WTC11 (cell line): ENCODE results near the gene IGFBP7. TPM values are rescaled to one million over a fixed set of nuclear protein-coding genes. Genes with fewer than 3 reads are reported as not detected.

Experiments used
- ATAC-seq: fragments of 200-7000 bp; cut with Tn5 transposase; 2 replicates; pipeline ENCODE4 v1.10.0; 2021; ENCODE audit warnings: mild to moderate bottlenecking, moderate library complexity
- CTCF ChIA-PET: fragments of 300-600 bp; sonication (Branson Sonifier 250); formaldehyde crosslinking; loops from one replicate; lab custom pipeline; 2021; ENCODE audit warnings: antibody characterized with exemption; lab: Charles Lee
- POLR2A ChIA-PET: fragments of 350-600 bp; sonication (Branson Sonifier 250); formaldehyde crosslinking; loops from one replicate; lab custom pipeline; 2021; ENCODE audit warnings: antibody characterized with exemption; lab: Charles Lee
- DNase-seq: peaks from one replicate; pipeline ENCODE4 v3.0.0; 2021; ENCODE audit warnings: low spot score
- H3K27ac Mint-ChIP-seq: 2 replicates; pipeline ENCODE4 v1.8.0; 2021; ENCODE audit warnings: mixed read lengths
- H3K27me3 Mint-ChIP-seq: 2 replicates; pipeline ENCODE4 v1.8.0; 2021; ENCODE audit warnings: low read depth, mild to moderate bottlenecking, moderate library complexity, mixed read lengths
- H3K36me3 Mint-ChIP-seq: 2 replicates; pipeline ENCODE4 v1.8.0; 2021; ENCODE audit warnings: mixed read lengths
- H3K4me1 Mint-ChIP-seq: 2 replicates; pipeline ENCODE4 v1.8.0; 2022; ENCODE audit warnings: mixed read lengths
- H3K4me3 Mint-ChIP-seq: 2 replicates; pipeline ENCODE4 v1.8.0; 2021; ENCODE audit warnings: mild to moderate bottlenecking, moderate library complexity, mixed read lengths
- H3K9me3 Mint-ChIP-seq: 2 replicates; pipeline ENCODE4 v1.8.0; 2021; ENCODE audit warnings: mixed read lengths
- AR ChIP-seq: fragments of 250-450 bp; sonication (Bioruptor Pico); IDR thresholded peaks from 2 replicates; pipeline ENCODE4 v1.9.0; 2021; ENCODE audit warnings: mild to moderate bottlenecking
- EMX1 ChIP-seq: fragments of 250-450 bp; sonication (Bioruptor Pico); IDR thresholded peaks from 2 replicates; pipeline ENCODE4 v1.8.0; 2021; ENCODE audit warnings: mild to moderate bottlenecking
- ETV6 ChIP-seq: sonication (generic); formaldehyde crosslinking; IDR thresholded peaks from 2 replicates; pipeline ENCODE4 v1.8.1; 2022; ENCODE audit warnings: mild to moderate bottlenecking, missing genetic modification reagents
- GABPB1 ChIP-seq: sonication (generic); formaldehyde crosslinking; IDR thresholded peaks from 2 replicates; pipeline ENCODE4 v1.8.1; 2023; ENCODE audit warnings: mild to moderate bottlenecking, missing genetic modification reagents
- GTF2I ChIP-seq: fragments of 250-450 bp; sonication (Bioruptor Pico); conservative IDR thresholded peaks from 2 replicates; pipeline ENCODE4 v1.4.0; 2021; ENCODE audit warnings: mild to moderate bottlenecking
- NFYB ChIP-seq: sonication (generic); formaldehyde crosslinking; conservative IDR thresholded peaks from 2 replicates; pipeline ENCODE4 v1.8.0; 2022; ENCODE audit warnings: low read depth, missing genetic modification reagents
- NR1H2 ChIP-seq: sonication (generic); formaldehyde crosslinking; IDR thresholded peaks from 2 replicates; pipeline ENCODE4 v1.9.0; 2021; ENCODE audit warnings: mild to moderate bottlenecking, moderate library complexity, missing genetic modification reagents
- OVOL2 ChIP-seq: fragments of 250-450 bp; sonication (Bioruptor Pico); IDR thresholded peaks from 2 replicates; pipeline ENCODE4 v1.9.0; 2021; ENCODE audit warnings: mild to moderate bottlenecking, borderline replicate concordance
- SMAD3 ChIP-seq: sonication (generic); formaldehyde crosslinking; IDR thresholded peaks from 2 replicates; pipeline ENCODE4 v1.8.0; 2022; ENCODE audit warnings: missing genetic modification reagents, mild to moderate bottlenecking, borderline replicate concordance
- SOX15 ChIP-seq: fragments of 250-450 bp; sonication (Bioruptor Pico); IDR thresholded peaks from 2 replicates; pipeline ENCODE4 v1.9.0; 2021; ENCODE audit warnings: mild to moderate bottlenecking
- TEAD1 ChIP-seq: sonication (generic); formaldehyde crosslinking; IDR thresholded peaks from 2 replicates; pipeline ENCODE4 v1.8.0; 2022; ENCODE audit warnings: mild to moderate bottlenecking, missing genetic modification reagents
- TEAD4 ChIP-seq: sonication (generic); formaldehyde crosslinking; IDR thresholded peaks from 2 replicates; pipeline ENCODE4 v1.8.0; 2022; ENCODE audit warnings: mild to moderate bottlenecking, missing genetic modification reagents
- ZNF416 ChIP-seq: fragments of 250-450 bp; sonication (Bioruptor Pico); IDR thresholded peaks from 2 replicates; pipeline ENCODE4 v1.9.0; 2021; ENCODE audit warnings: mild to moderate bottlenecking, inconsistent platforms
- ZNF423 ChIP-seq: fragments of 250-450 bp; sonication (Bioruptor Pico); IDR thresholded peaks from 2 replicates; pipeline ENCODE4 v2.1.2; 2022; ENCODE audit warnings: mild to moderate bottlenecking, moderate library complexity
- total RNA-seq: library from RNA; stranded (reverse); gene quantifications from 3 replicates; pipeline ENCODE4 v1.2.3, GENCODE V29; 2021
- TF ChIP-seq, protein P1 (sequence below): sonication (generic); formaldehyde crosslinking; IDR thresholded peaks from 2 replicates; pipeline ENCODE4 v1.8.1; 2022; ENCODE audit warnings: low read depth, missing genetic modification reagents, borderline replicate concordance
- TF ChIP-seq, protein P2 (sequence below): sonication (generic); formaldehyde crosslinking; conservative IDR thresholded peaks from 2 replicates; pipeline ENCODE4 v1.8.1; 2023; ENCODE audit warnings: mild to moderate bottlenecking, low read depth, missing genetic modification reagents, moderate library complexity
- TF ChIP-seq, protein P3 (sequence below): fragments of 250-450 bp; sonication (Bioruptor Pico); IDR thresholded peaks from 2 replicates; pipeline ENCODE4 v1.9.0; 2021; ENCODE audit warnings: mild to moderate bottlenecking, borderline replicate concordance
- TF ChIP-seq, protein P4 (sequence below): fragments of 250-450 bp; sonication (Bioruptor Pico); conservative IDR thresholded peaks from 2 replicates; pipeline ENCODE4 v1.9.0; 2021; ENCODE audit warnings: mild to moderate bottlenecking
- TF ChIP-seq, protein P5 (sequence below): sonication (generic); formaldehyde crosslinking; IDR thresholded peaks from 2 replicates; pipeline ENCODE4 v1.8.1; 2023; ENCODE audit warnings: mild to moderate bottlenecking, missing genetic modification reagents, borderline replicate concordance

Gene IGFBP7
- total RNA-seq, 1 experiment from 2014 or later, result 1.4 TPM

GRCh38 chr4:57073559-57073958 lies 36.6 kb downstream of the IGFBP7 start (continued):
- TF ChIP-seq, protein P1, sequence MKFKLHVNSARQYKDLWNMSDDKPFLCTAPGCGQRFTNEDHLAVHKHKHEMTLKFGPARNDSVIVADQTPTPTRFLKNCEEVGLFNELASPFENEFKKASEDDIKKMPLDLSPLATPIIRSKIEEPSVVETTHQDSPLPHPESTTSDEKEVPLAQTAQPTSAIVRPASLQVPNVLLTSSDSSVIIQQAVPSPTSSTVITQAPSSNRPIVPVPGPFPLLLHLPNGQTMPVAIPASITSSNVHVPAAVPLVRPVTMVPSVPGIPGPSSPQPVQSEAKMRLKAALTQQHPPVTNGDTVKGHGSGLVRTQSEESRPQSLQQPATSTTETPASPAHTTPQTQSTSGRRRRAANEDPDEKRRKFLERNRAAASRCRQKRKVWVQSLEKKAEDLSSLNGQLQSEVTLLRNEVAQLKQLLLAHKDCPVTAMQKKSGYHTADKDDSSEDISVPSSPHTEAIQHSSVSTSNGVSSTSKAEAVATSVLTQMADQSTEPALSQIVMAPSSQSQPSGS (CRISPR knock-in tag), result no peak
- TF ChIP-seq, protein P2, sequence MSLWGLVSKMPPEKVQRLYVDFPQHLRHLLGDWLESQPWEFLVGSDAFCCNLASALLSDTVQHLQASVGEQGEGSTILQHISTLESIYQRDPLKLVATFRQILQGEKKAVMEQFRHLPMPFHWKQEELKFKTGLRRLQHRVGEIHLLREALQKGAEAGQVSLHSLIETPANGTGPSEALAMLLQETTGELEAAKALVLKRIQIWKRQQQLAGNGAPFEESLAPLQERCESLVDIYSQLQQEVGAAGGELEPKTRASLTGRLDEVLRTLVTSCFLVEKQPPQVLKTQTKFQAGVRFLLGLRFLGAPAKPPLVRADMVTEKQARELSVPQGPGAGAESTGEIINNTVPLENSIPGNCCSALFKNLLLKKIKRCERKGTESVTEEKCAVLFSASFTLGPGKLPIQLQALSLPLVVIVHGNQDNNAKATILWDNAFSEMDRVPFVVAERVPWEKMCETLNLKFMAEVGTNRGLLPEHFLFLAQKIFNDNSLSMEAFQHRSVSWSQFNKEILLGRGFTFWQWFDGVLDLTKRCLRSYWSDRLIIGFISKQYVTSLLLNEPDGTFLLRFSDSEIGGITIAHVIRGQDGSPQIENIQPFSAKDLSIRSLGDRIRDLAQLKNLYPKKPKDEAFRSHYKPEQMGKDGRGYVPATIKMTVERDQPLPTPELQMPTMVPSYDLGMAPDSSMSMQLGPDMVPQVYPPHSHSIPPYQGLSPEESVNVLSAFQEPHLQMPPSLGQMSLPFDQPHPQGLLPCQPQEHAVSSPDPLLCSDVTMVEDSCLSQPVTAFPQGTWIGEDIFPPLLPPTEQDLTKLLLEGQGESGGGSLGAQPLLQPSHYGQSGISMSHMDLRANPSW, result no peak
- TF ChIP-seq OVOL2 (CRISPR knock-in tag) (no peak), AR (CRISPR knock-in tag) (no peak), ZNF423 (CRISPR knock-in tag) (no peak), ETV6 (CRISPR knock-in tag) (no peak), TEAD4 (CRISPR knock-in tag) (no peak), EMX1 (no peak), ZNF416 (no peak), SOX15 (CRISPR knock-in tag) (no peak), GTF2I (CRISPR knock-in tag) (no peak), SMAD3 (no peak)
- TF ChIP-seq, protein P3, sequence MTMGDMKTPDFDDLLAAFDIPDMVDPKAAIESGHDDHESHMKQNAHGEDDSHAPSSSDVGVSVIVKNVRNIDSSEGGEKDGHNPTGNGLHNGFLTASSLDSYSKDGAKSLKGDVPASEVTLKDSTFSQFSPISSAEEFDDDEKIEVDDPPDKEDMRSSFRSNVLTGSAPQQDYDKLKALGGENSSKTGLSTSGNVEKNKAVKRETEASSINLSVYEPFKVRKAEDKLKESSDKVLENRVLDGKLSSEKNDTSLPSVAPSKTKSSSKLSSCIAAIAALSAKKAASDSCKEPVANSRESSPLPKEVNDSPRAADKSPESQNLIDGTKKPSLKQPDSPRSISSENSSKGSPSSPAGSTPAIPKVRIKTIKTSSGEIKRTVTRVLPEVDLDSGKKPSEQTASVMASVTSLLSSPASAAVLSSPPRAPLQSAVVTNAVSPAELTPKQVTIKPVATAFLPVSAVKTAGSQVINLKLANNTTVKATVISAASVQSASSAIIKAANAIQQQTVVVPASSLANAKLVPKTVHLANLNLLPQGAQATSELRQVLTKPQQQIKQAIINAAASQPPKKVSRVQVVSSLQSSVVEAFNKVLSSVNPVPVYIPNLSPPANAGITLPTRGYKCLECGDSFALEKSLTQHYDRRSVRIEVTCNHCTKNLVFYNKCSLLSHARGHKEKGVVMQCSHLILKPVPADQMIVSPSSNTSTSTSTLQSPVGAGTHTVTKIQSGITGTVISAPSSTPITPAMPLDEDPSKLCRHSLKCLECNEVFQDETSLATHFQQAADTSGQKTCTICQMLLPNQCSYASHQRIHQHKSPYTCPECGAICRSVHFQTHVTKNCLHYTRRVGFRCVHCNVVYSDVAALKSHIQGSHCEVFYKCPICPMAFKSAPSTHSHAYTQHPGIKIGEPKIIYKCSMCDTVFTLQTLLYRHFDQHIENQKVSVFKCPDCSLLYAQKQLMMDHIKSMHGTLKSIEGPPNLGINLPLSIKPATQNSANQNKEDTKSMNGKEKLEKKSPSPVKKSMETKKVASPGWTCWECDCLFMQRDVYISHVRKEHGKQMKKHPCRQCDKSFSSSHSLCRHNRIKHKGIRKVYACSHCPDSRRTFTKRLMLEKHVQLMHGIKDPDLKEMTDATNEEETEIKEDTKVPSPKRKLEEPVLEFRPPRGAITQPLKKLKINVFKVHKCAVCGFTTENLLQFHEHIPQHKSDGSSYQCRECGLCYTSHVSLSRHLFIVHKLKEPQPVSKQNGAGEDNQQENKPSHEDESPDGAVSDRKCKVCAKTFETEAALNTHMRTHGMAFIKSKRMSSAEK (CRISPR knock-in tag), result no peak
- TF ChIP-seq, protein P4, sequence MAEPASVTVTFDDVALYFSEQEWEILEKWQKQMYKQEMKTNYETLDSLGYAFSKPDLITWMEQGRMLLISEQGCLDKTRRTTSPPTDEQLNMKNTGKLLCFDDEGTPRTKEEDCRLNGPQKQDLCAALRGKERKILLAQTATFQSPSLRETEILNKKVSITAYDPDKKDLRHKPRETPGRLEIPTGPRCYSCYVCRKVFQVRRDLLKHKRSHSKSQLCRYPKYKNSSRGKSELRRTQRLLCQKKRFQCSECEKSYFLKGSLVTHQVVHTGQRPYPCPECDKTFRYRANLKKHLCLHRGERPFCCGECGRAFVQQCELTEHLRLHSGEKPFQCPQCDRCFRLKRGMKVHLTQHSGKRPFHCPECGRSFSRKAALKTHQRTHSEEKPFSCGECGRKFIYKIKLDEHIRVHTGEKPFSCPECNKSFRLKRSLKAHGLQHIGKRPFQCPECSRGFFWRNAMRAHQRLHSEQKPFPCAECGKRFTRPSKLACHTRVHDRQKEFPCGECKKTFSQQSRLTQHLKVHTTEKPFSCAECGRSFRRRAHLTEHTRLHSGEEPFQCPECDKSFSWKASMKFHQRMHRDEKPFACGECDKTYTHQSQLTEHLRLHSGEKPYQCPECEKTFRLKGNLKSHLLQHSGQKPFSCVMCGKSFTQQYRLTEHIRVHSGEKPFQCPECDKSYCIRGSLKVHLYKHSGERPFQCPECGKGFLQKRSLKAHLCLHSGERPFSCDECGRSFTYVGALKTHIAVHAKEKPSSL, result no peak

- ChIA-PET CTCF (no interaction called here), POLR2A (no interaction called here)
- Mint-ChIP-seq H3K4me1 (0 out of 2 replicates have a peak, but pooled peaks cover 3% of the 10 kb centered on the region), H3K9me3 (no peaks in the 10 kb centered on the region), H3K4me3 (no peak overlapping the region), H3K27me3 (no peaks in the 10 kb centered on the region), H3K36me3 (no peaks in the 10 kb centered on the region), H3K27ac (no peak overlapping the region)
- DNase-seq, result no peak
- ATAC-seq, result no peak
- TF ChIP-seq GABPB1 (CRISPR knock-in tag), result no peak
- no peak for TF ChIP-seq TEAD1 (CRISPR knock-in tag)
- TF ChIP-seq, protein P5, sequence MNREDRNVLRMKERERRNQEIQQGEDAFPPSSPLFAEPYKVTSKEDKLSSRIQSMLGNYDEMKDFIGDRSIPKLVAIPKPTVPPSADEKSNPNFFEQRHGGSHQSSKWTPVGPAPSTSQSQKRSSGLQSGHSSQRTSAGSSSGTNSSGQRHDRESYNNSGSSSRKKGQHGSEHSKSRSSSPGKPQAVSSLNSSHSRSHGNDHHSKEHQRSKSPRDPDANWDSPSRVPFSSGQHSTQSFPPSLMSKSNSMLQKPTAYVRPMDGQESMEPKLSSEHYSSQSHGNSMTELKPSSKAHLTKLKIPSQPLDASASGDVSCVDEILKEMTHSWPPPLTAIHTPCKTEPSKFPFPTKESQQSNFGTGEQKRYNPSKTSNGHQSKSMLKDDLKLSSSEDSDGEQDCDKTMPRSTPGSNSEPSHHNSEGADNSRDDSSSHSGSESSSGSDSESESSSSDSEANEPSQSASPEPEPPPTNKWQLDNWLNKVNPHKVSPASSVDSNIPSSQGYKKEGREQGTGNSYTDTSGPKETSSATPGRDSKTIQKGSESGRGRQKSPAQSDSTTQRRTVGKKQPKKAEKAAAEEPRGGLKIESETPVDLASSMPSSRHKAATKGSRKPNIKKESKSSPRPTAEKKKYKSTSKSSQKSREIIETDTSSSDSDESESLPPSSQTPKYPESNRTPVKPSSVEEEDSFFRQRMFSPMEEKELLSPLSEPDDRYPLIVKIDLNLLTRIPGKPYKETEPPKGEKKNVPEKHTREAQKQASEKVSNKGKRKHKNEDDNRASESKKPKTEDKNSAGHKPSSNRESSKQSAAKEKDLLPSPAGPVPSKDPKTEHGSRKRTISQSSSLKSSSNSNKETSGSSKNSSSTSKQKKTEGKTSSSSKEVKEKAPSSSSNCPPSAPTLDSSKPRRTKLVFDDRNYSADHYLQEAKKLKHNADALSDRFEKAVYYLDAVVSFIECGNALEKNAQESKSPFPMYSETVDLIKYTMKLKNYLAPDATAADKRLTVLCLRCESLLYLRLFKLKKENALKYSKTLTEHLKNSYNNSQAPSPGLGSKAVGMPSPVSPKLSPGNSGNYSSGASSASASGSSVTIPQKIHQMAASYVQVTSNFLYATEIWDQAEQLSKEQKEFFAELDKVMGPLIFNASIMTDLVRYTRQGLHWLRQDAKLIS (CRISPR knock-in tag), result no peak
- no peak for TF ChIP-seq NFYB (CRISPR knock-in tag)
- TF ChIP-seq, protein P1 (CRISPR knock-in tag), result no peak
- no peak for TF ChIP-seq NR1H2 (CRISPR knock-in tag)
These were observed 38.9 kb downstream of the IGFBP7 start for GRCh38 chr4:57071326-57071725.
